ENCODE data around the gene FAM234B. TPM values are rescaled to one million over a fixed set of nuclear protein-coding genes. Genes with fewer than 3 reads are reported as not detected.
A peak's percentile ranks its signal among the peaks of the same experiment; 100 is the strongest.

FAM234B gene
- total RNA-seq, 4 donors from 2014 or later, result 1.2 to 6.7 (median 5.0) TPM

- intact Hi-C loops (cut with DNase I), result no loop called here
- DNase-seq (ENCODE audit: extremely low spot score), result peak; percentile 98
- Histone ChIP-seq H3K4me1 (peaks cover 41 to 66% (median 48%) of the 10 kb centered on the region in 4 donors), H3K27ac (replicated peaks in 1 of 4) (peak overlapping the region; percentile 78 to 93 (median 87)), H3K9me3 (no peaks in the 10 kb centered on the region), H3K4me3 (peak overlapping the region; percentile 57 to 69 (median 64)), H3K27me3 (no peaks in the 10 kb centered on the region), H3K36me3 (no peaks in the 10 kb centered on the region)
- 4% methylated on average over 25 of the region's 79 CpGs for WGBS
- no peak for TF ChIP-seq POLR2A (IDR thresholded peaks at IDR 0.05; ENCODE audit: low read depth)
- peak; percentile 78 for TF ChIP-seq EP300 (IDR thresholded peaks at IDR 0.05)
- TF ChIP-seq POLR2AphosphoS5 (IDR thresholded peaks at IDR 0.05), result peak; percentile 70 to 77
- TF ChIP-seq, protein P1, sequence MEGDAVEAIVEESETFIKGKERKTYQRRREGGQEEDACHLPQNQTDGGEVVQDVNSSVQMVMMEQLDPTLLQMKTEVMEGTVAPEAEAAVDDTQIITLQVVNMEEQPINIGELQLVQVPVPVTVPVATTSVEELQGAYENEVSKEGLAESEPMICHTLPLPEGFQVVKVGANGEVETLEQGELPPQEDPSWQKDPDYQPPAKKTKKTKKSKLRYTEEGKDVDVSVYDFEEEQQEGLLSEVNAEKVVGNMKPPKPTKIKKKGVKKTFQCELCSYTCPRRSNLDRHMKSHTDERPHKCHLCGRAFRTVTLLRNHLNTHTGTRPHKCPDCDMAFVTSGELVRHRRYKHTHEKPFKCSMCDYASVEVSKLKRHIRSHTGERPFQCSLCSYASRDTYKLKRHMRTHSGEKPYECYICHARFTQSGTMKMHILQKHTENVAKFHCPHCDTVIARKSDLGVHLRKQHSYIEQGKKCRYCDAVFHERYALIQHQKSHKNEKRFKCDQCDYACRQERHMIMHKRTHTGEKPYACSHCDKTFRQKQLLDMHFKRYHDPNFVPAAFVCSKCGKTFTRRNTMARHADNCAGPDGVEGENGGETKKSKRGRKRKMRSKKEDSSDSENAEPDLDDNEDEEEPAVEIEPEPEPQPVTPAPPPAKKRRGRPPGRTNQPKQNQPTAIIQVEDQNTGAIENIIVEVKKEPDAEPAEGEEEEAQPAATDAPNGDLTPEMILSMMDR (IDR thresholded peaks at IDR 0.05), result no peak
These were observed 56.9 kb downstream of the FAM234B start for GRCh38 chr12:13100882-13101769.

DNA sequence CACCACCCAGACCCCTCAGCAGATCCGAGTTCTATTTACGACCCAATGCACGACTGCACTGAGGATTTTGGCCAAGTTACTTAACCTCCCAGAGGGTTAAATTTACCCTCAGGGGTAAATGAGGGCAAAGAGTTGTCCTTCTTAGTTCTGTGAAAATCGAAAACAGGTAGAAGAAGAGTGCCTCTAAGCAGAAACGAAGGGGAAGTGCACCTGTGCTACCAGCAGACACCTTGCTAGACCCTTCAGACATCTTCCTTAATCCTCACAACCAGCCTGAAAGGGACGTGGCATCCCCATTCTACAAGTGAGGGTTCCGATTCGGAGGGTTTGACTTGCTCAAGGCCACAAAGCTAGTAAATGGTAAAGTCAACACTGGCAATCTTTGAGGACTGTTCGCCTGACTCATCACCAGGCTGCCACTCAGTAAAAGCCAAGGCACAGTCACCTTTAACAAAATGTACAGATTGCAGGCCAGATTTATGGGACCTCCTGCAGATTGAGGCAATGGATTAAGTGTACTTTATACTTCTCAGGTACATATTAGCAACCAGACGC, 57.7 kb downstream of the FAM234B start:
- intact Hi-C loops (cut with DNase I), result no loop called here
- H3K36me3 ChIP-seq, result no peaks in the 10 kb centered on the region
- DNase-seq (ENCODE audit: extremely low spot score), result peak; percentile 91
- peaks cover 41 to 64% (median 46%) of the 10 kb centered on the region in 4 donors for H3K4me1 ChIP-seq
- H3K4me3 ChIP-seq, result peak overlapping the region; percentile 57 to 69 (median 64)
- H3K9me3 ChIP-seq, result no peaks in the 10 kb centered on the region
- H3K27ac ChIP-seq (replicated peaks in 1 of 4), result peak overlapping the region; percentile 78 to 93 (median 87)
- H3K27me3 ChIP-seq, result no peaks in the 10 kb centered on the region
- WGBS, result 67% methylated on average over 10 of the region's 10 CpGs
- TF ChIP-seq, protein P1 (IDR thresholded peaks at IDR 0.05), result no peak
- no peak for TF ChIP-seq POLR2A (IDR thresholded peaks at IDR 0.05; ENCODE audit: low read depth)
- TF ChIP-seq POLR2AphosphoS5 (IDR thresholded peaks at IDR 0.05), result no peak
- TF ChIP-seq EP300 (IDR thresholded peaks at IDR 0.05), result no peak

DNA sequence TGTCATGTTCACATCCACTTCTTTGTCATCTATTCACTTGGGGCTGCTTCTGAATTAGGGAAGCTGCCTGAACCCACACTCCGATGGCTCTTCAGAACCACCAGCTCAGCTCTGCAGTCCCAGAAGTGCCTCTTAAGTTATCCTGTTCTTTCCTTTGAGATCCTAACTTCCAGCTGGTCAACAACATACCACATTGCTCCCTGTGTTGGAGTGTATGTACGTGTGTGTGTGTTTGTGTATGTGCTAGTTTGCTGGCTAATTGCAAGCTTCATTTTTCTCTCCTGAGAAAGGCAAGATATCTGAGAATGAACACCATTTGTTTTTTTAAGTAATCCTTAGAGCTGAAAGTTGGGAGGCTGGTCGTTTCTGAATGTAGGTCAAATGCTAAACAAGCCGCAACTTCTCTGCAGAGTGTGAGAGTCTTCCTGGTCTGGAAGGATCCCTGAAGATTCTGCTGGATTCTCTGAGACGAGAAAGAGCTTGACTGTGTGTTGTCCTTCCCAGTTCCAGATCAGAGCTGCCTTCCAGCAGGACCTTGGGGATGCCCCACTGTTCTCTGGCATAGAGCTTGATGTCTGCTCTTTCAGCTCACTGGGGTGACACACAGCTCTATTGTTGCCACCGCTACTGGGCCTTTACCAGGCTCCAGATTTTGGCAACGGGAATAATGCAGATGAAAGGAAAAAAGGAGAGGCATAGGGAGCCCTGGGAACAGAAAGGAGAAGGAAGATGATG, 58.4 kb downstream of the FAM234B start:
- 69% methylated on average over 7 of the region's 7 CpGs for WGBS
- intact Hi-C loops (cut with DNase I), result no loop called here
- DNase-seq (ENCODE audit: extremely low spot score), result peak; percentile 75
- Histone ChIP-seq H3K36me3 (no peaks in the 10 kb centered on the region), H3K4me1 (peaks cover 40 to 57% (median 43%) of the 10 kb centered on the region in 4 donors), H3K9me3 (no peaks in the 10 kb centered on the region), H3K27ac (replicated peaks in 1 of 4) (peak overlapping the region; percentile 78 to 93 (median 87)), H3K4me3 (no peak overlapping the region), H3K27me3 (no peaks in the 10 kb centered on the region)
- TF ChIP-seq EP300 (IDR thresholded peaks at IDR 0.05) (no peak), POLR2AphosphoS5 (IDR thresholded peaks at IDR 0.05) (no peak), POLR2A (IDR thresholded peaks at IDR 0.05; ENCODE audit: low read depth) (no peak)
- TF ChIP-seq, protein P1 (IDR thresholded peaks at IDR 0.05), result no peak

DNA sequence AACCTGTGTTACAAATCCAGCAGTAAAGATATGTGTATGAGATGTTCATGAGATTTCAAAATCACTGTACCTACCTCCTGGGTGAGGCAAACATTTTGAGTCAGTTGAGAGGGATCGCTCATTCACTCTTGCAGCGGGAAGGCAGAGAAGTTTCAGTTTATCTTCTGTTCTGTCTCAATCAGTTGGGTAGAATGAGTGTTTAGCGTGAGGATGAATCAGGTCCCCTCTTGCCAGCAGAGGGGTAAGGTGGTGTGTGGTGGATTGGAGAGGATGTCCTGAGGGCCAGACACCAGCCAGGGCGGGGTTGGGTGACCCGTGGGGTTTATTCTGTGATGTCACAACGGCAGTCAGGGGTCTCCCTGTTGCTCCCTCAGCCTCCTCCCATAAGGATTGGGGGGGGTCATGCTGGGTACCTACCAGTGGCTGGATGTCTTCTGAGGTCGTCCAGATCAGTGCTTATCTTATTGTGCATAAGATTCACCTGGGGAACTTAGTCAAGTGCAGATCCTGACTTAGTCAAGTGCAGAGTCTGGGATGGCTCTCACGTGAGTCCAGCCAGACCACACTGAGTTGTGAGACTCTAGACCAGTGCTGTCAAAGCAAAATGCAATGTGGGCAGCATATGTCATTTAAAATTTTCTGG, 59.3 kb downstream of the FAM234B start, which contains the start of gene GSG1:
GSG1 (minus strand) TSS at position 277 of the 643 bp plus-strand sequence; CDS start at position 122, 155 bp downstream.
- H3K4me3 ChIP-seq, result no peak within 1 kb of the TSS
- 85% methylated on average over 8 of the region's 8 CpGs for WGBS
- TF ChIP-seq, protein P1 (IDR thresholded peaks at IDR 0.05), result no peak
- DNase-seq (ENCODE audit: extremely low spot score), result peak; percentile 72
- H3K36me3 ChIP-seq, result no peaks in the 10 kb centered on the region
- H3K27ac ChIP-seq (replicated peaks in 1 of 4), result peak within 1 kb of the TSS; percentile 78 to 93 (median 87)
- intact Hi-C loops (cut with DNase I), result no loop called here
- peaks cover 0 to 4% (median 0%) of the 10 kb centered on the region in 4 donors for H3K9me3 ChIP-seq
- H3K4me1 ChIP-seq, result peaks cover 33 to 48% (median 43%) of the 10 kb centered on the region in 4 donors
- H3K27me3 ChIP-seq, result no peaks in the 10 kb centered on the region

All from esophagus muscularis mucosa (tissue), 4 donors.